ENCODE results near the gene GOLGA6L9.
"Not testable (repeated sequence)": the region's sequence is repeated elsewhere in the genome, so short reads cannot be mapped to it uniquely, and the experiment has no call there.

- TF ChIP-seq, protein P1, sequence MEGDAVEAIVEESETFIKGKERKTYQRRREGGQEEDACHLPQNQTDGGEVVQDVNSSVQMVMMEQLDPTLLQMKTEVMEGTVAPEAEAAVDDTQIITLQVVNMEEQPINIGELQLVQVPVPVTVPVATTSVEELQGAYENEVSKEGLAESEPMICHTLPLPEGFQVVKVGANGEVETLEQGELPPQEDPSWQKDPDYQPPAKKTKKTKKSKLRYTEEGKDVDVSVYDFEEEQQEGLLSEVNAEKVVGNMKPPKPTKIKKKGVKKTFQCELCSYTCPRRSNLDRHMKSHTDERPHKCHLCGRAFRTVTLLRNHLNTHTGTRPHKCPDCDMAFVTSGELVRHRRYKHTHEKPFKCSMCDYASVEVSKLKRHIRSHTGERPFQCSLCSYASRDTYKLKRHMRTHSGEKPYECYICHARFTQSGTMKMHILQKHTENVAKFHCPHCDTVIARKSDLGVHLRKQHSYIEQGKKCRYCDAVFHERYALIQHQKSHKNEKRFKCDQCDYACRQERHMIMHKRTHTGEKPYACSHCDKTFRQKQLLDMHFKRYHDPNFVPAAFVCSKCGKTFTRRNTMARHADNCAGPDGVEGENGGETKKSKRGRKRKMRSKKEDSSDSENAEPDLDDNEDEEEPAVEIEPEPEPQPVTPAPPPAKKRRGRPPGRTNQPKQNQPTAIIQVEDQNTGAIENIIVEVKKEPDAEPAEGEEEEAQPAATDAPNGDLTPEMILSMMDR (IDR thresholded peaks at IDR 0.05 in 4 of 5, conservative IDR thresholded peaks at IDR 0.05 in 1 of 5) = not testable (repeated sequence)
- not testable (repeated sequence) for TF ChIP-seq POLR2A (IDR thresholded peaks at IDR 0.05)
Observed at GRCh38 chr15:82411595-82411994, 18.0 kb upstream of the GOLGA6L9 start.
